ENCODE measurements around the gene HTR3A.

DNA sequence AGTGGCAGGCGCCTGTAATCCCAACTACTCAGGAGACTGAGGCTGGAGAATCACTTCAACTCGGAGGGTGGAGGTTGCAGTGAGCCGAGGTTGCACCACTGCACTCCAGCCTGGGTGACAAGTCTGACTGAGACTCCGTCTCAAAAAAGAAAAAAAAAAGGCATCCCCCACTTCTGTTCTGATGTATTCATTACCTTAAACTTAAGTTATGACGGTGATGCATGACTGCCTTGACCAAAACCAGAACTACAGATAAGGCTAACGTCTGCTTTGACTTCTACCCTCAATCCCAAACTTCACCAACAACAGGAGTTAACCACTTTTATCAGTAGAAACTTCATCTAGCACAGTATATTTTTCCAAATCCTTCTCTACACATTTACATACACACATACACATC, 9.9 kb downstream of the HTR3A start:
- TF ChIP-seq, protein P1, sequence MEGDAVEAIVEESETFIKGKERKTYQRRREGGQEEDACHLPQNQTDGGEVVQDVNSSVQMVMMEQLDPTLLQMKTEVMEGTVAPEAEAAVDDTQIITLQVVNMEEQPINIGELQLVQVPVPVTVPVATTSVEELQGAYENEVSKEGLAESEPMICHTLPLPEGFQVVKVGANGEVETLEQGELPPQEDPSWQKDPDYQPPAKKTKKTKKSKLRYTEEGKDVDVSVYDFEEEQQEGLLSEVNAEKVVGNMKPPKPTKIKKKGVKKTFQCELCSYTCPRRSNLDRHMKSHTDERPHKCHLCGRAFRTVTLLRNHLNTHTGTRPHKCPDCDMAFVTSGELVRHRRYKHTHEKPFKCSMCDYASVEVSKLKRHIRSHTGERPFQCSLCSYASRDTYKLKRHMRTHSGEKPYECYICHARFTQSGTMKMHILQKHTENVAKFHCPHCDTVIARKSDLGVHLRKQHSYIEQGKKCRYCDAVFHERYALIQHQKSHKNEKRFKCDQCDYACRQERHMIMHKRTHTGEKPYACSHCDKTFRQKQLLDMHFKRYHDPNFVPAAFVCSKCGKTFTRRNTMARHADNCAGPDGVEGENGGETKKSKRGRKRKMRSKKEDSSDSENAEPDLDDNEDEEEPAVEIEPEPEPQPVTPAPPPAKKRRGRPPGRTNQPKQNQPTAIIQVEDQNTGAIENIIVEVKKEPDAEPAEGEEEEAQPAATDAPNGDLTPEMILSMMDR (conservative IDR thresholded peaks at IDR 0.05; ENCODE audit: low read length), result no peak
- no peak for TF ChIP-seq EZH2phosphoT487 (IDR thresholded peaks at IDR 0.05; ENCODE audit: borderline replicate concordance)

All from Loucy (cell line).